Upper lobe of left lung (tissue), 6 donors: Measurements from ENCODE around the gene MRPL37. TPM values are rescaled to one million over a fixed set of nuclear protein-coding genes. Genes with fewer than 3 reads are reported as not detected.
A peak's percentile ranks its signal among the peaks of the same experiment; 100 is the strongest.

Experiments
- ATAC-seq, 2 donors: fragments of 200-7000 bp; cut with Tn5 transposase; one replicate each; pipeline ENCODE4 v1.9.1; 2022; ENCODE audit warnings: mild to moderate bottlenecking in 2 of 2, moderate library complexity in 2 of 2; ENCODE audit not compliant: low FRiP score in 2 of 2
- DNase-seq, 2 donors: peaks; one replicate each; pipeline ENCODE4 v3.0.0-alpha.2; 2019 to 2020
- H3K27ac ChIP-seq, 4 donors: fragments of 200-600 bp; sonication (generic); one replicate each; pipeline ENCODE4 v1.5.1; 2016 to 2019
- H3K27me3 ChIP-seq, 4 donors: fragments of 200-600 bp; sonication (generic); one replicate each; pipeline ENCODE4 v1.5.1; 2017 to 2019
- H3K36me3 ChIP-seq, 4 donors: fragments of 200-600 bp; sonication (generic); one replicate each; pipeline ENCODE4 v1.5.1; 2016 to 2019
- H3K4me1 ChIP-seq, 4 donors: fragments of 200-600 bp; sonication (generic); one replicate each; pipeline ENCODE4 v1.5.1; 2018 to 2019
- H3K4me3 ChIP-seq, 4 donors: fragments of 200-600 bp; sonication (generic); one replicate each; pipeline ENCODE4 v1.5.1; 2017 to 2019; ENCODE audit warnings: mild to moderate bottlenecking in 2 of 4, moderate library complexity in 1 of 4
- H3K9me3 ChIP-seq, 4 donors: fragments of 200-600 bp; sonication (generic); one replicate each; pipeline ENCODE4 v1.5.1; 2018 to 2019
- CTCF ChIP-seq, 6 experiments: fragments of 450-650 bp in 4 of 6; fragments of 200-600 bp in 2 of 6; sonication (generic) in 2 of 6; IDR thresholded peaks; one replicate each; pipeline ENCODE4 v1.5.1; 2016 to 2019; ENCODE audit warnings: antibody characterized with exemption in 6 of 6
- EP300 ChIP-seq, 4 donors: sonication (generic); formaldehyde crosslinking; IDR thresholded peaks; one replicate each; pipeline ENCODE4 v1.5.1; 2017; ENCODE audit warnings: antibody characterized with exemption in 4 of 4, control low read depth in 2 of 4
- POLR2A ChIP-seq, 4 donors: fragments of 450-650 bp; IDR thresholded peaks; one replicate each; pipeline ENCODE4 v1.5.1; 2016 to 2017; ENCODE audit warnings: antibody characterized with exemption in 4 of 4, mild to moderate bottlenecking in 2 of 4
- POLR2AphosphoS5 ChIP-seq, 2 donors: sonication (generic); formaldehyde crosslinking; IDR thresholded peaks; one replicate each; pipeline ENCODE4 v1.5.1; 2017; ENCODE audit warnings: antibody characterized with exemption in 2 of 2
- WGBS, 2 donors: methylation state at CpG; one replicate each; pipeline ENCODE4 v1.1.5; 2017 to 2018; 5-methylcytosine and 5-hydroxymethylcytosine counted together
- total RNA-seq, 6 donors: library from RNA; depleted of rRNA in 4 of 6; stranded (reverse); fragments of >200 nt in 4 of 6; gene quantifications; one replicate each; pipeline versions ENCODE4 v1.1.0 to v1.2.1, GENCODE V29; 2016 to 2021
- donor health status: DM: no; HTN: no; CAD: no; lungs with moderate emphysema.
- donor health status: DM: no; HTN: yes; CAD: no; lungs with severe emphysema.

The MRPL37 gene
- total RNA-seq, 6 donors from 2014 or later, result 33.2 to 58.2 (median 47.0) TPM

GRCh38 chr1:54190526-54190925 lies 9.4 kb upstream of the MRPL37 start:
- Histone ChIP-seq H3K27me3 (no peaks in the 10 kb centered on the region), H3K4me3 (no peak overlapping the region), H3K4me1 (no peaks in the 10 kb centered on the region), H3K27ac (no peak overlapping the region), H3K9me3 (no peaks in the 10 kb centered on the region), H3K36me3 (peaks cover 0 to 48% (median 22%) of the 10 kb centered on the region in 4 donors)
- DNase-seq (peak in 1 of 2 donors; percentile 61), ATAC-seq (peak in 1 of 2 donors; percentile 26)
- WGBS, 2 donors, result 92 to 100% methylated on average over 5 to 9 of the region's 9 CpGs
- no peak for TF ChIP-seq POLR2A (IDR thresholded peaks at IDR 0.05)
- TF ChIP-seq CTCF (IDR thresholded peaks at IDR 0.05), result no peak
- no peak for TF ChIP-seq EP300 (IDR thresholded peaks at IDR 0.05)
- no peak for TF ChIP-seq POLR2AphosphoS5 (IDR thresholded peaks at IDR 0.05)

GRCh38 chr1:54191525-54191924 lies 8.4 kb upstream of the MRPL37 start:
- Histone ChIP-seq H3K27me3 (no peaks in the 10 kb centered on the region), H3K4me3 (no peak overlapping the region), H3K36me3 (peaks cover 0 to 51% (median 24%) of the 10 kb centered on the region in 4 donors), H3K27ac (no peak overlapping the region), H3K9me3 (no peaks in the 10 kb centered on the region), H3K4me1 (no peaks in the 10 kb centered on the region)
- ATAC-seq, result no peak
- TF ChIP-seq CTCF (IDR thresholded peaks at IDR 0.05) (no peak), EP300 (IDR thresholded peaks at IDR 0.05) (no peak), POLR2A (IDR thresholded peaks at IDR 0.05) (no peak), POLR2AphosphoS5 (IDR thresholded peaks at IDR 0.05) (no peak)
- no peak for DNase-seq
- WGBS, 2 donors, result 100% methylated on average over 1 of the region's 1 CpG

GRCh38 chr1:54193453-54193852 lies 6.5 kb upstream of the MRPL37 start:
- WGBS, 2 donors, result 94 to 96% methylated on average over 5 of the region's 5 CpGs
- H3K9me3 ChIP-seq, result no peaks in the 10 kb centered on the region

GRCh38 chr1:54199151-54199764 lies 709 bp upstream of the MRPL37 start:
- peaks cover 0 to 16% (median 7%) of the 10 kb centered on the region in 4 donors for H3K36me3 ChIP-seq
- no peaks in the 10 kb centered on the region for H3K27me3 ChIP-seq
- H3K27ac ChIP-seq, result peak overlapping the region; percentile 60 to 90 (median 82)
- no peaks in the 10 kb centered on the region for H3K9me3 ChIP-seq
- H3K4me3 ChIP-seq, result peak overlapping the region; percentile 27 to 98 (median 82)
- no peak for ATAC-seq
- 12 to 13% methylated on average over 15 to 17 of the region's 17 CpGs for WGBS, 2 donors
- DNase-seq, result no peak
- H3K4me1 ChIP-seq, result peaks cover 15 to 28% (median 19%) of the 10 kb centered on the region in 4 donors
- TF ChIP-seq EP300 (IDR thresholded peaks at IDR 0.05), result no peak
- no peak for TF ChIP-seq POLR2AphosphoS5 (IDR thresholded peaks at IDR 0.05)
- TF ChIP-seq CTCF (IDR thresholded peaks at IDR 0.05), result no peak
- TF ChIP-seq POLR2A (IDR thresholded peaks at IDR 0.05), result no peak

More at GRCh38 chr1:54193453-54193852, 6.5 kb upstream of the MRPL37 start:
- no peak for TF ChIP-seq EP300 (IDR thresholded peaks at IDR 0.05)
- no peak for TF ChIP-seq POLR2AphosphoS5 (IDR thresholded peaks at IDR 0.05)
- TF ChIP-seq POLR2A (IDR thresholded peaks at IDR 0.05), result no peak
- no peak for TF ChIP-seq CTCF (IDR thresholded peaks at IDR 0.05)
- H3K4me1 ChIP-seq, result no peaks in the 10 kb centered on the region
- H3K27ac ChIP-seq, result no peak overlapping the region
- DNase-seq (no peak), ATAC-seq (no peak)
- peaks cover 0 to 43% (median 21%) of the 10 kb centered on the region in 4 donors for H3K36me3 ChIP-seq
- no peaks in the 10 kb centered on the region for H3K27me3 ChIP-seq
- no peak overlapping the region for H3K4me3 ChIP-seq
